ENCODE results near the gene CCDC188. TPM values are rescaled to one million over a fixed set of nuclear protein-coding genes. Genes with fewer than 3 reads are reported as not detected.

CCDC188 gene
- total and polyA plus RNA-seq, 5 donors from 2014 or later: 0.44 TPM; not detected in 4

DNA sequence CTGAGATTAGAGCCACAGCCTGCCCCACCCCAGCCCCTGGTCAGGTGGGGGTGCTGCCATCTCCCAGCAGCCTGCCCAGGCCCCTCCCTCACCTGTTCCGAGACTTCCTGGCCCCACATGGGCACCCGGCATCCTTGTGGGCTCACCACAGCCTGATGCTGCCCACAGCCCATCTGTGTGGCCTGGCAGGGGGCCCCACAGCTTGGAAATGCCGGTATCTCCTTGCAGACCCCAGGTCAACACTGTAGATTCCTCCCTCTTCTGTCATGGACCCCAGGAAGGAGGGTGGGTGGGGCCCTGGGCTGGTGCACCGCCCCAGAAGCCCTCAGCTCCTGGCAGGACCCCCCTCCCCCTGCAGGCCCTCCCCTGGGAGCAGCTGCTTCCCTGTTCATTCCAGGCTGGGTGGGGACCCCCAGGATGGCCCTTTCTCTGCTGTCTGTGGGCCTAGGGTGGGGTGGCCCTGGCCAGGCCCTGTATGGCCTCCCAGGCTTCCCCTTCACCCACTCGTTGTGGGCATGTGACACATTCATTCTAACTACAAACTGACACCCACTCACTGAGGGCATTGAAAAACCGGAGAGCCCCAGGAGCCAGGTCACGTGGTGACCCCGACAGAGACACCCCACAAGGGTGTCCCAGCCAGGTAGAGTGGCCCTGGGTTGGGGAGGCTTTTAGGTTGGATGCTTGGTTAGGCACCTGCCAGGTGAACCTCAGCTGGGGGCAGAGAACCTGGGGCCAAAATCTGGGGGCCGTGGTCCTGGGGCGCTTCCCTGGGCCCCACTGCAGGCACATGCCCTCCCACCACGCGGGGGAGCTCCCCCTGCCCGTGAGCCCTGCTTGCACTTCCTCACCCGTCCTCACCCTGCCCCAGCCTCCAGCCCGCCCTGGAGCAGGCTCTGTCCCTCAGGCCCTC lies 44.1 kb upstream of the CCDC188 start:
- Mint-ChIP-seq H3K27me3 (no peaks in the 10 kb centered on the region), H3K36me3 (no peaks in the 10 kb centered on the region), H3K27ac (no peak overlapping the region), H3K9me3 (no peaks in the 10 kb centered on the region), H3K4me3 (no peak overlapping the region), H3K4me1 (no peaks in the 10 kb centered on the region)
- ATAC-seq (ENCODE audit: low read depth in 2 of 2): no peak
- H3K27ac ChIP-seq (ENCODE audit: insufficient read depth, low read length, poor library complexity, severe bottlenecking): no peak overlapping the region
- no peaks in the 10 kb centered on the region for H3K27me3 ChIP-seq (ENCODE audit: control insufficient read depth, insufficient read depth, low read length)
- H3K9me3 ChIP-seq (ENCODE audit: control insufficient read depth in 2 of 2, low read length in 2 of 2): no peaks in the 10 kb centered on the region
- no peaks in the 10 kb centered on the region for H3K36me3 ChIP-seq (ENCODE audit: control insufficient read depth, insufficient read depth, low read length)
- no peaks in the 10 kb centered on the region for H3K4me1 ChIP-seq (ENCODE audit: control insufficient read depth, insufficient read depth, low read length, poor library complexity, severe bottlenecking)
- DNase-seq: no peak
- no peak overlapping the region for H3K4me3 ChIP-seq (ENCODE audit: low read depth, low read length)

DNA sequence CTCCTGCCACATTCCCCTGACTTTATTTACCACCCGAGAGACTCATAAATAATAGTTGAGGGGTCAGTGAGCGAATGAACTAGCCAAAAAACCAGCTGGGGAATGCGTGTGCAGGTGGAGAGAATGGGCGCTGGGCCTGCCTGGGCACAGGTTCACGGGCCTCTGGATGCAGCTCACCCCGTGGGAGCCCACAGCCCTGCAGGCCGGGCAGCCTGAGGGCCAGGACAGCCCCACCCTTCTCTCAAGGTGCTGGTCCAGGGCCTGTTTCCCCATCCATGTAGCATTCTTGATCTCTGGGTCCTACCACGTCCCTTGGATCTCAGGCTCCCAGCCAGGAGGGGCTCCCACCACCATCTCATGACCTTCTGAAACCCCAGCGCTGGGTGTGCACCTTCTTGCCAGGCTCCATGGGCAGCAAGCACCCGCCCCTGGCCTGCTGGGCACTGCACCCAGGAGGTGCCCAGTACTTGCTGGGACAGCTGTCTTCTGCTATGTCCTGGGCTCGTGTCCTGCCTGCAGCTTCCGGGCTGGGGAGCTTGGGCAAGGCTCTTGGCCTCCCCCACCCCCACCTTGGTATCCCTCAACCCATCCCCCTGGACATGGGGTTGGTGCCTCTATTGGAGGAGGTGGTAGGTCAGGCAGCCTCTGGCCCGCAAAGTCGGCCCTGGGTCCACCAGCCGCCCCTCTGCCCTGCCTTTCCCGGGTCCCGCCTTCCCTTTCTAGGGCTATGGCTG lies 43.1 kb upstream of the CCDC188 start:
- Mint-ChIP-seq H3K27me3 (no peaks in the 10 kb centered on the region), H3K27ac (no peak overlapping the region), H3K36me3 (no peaks in the 10 kb centered on the region), H3K4me3 (no peak overlapping the region), H3K4me1 (no peaks in the 10 kb centered on the region), H3K9me3 (no peaks in the 10 kb centered on the region)
- DNase-seq: no peak
- no peak overlapping the region for H3K4me3 ChIP-seq (ENCODE audit: low read depth, low read length)
- H3K9me3 ChIP-seq (ENCODE audit: control insufficient read depth in 2 of 2, low read length in 2 of 2): no peaks in the 10 kb centered on the region
- H3K27ac ChIP-seq (ENCODE audit: insufficient read depth, low read length, poor library complexity, severe bottlenecking): no peak overlapping the region
- no peaks in the 10 kb centered on the region for H3K36me3 ChIP-seq (ENCODE audit: control insufficient read depth, insufficient read depth, low read length)
- ATAC-seq (ENCODE audit: low read depth in 2 of 2): no peak
- no peaks in the 10 kb centered on the region for H3K27me3 ChIP-seq (ENCODE audit: control insufficient read depth, insufficient read depth, low read length)
- no peaks in the 10 kb centered on the region for H3K4me1 ChIP-seq (ENCODE audit: control insufficient read depth, insufficient read depth, low read length, poor library complexity, severe bottlenecking)

DNA sequence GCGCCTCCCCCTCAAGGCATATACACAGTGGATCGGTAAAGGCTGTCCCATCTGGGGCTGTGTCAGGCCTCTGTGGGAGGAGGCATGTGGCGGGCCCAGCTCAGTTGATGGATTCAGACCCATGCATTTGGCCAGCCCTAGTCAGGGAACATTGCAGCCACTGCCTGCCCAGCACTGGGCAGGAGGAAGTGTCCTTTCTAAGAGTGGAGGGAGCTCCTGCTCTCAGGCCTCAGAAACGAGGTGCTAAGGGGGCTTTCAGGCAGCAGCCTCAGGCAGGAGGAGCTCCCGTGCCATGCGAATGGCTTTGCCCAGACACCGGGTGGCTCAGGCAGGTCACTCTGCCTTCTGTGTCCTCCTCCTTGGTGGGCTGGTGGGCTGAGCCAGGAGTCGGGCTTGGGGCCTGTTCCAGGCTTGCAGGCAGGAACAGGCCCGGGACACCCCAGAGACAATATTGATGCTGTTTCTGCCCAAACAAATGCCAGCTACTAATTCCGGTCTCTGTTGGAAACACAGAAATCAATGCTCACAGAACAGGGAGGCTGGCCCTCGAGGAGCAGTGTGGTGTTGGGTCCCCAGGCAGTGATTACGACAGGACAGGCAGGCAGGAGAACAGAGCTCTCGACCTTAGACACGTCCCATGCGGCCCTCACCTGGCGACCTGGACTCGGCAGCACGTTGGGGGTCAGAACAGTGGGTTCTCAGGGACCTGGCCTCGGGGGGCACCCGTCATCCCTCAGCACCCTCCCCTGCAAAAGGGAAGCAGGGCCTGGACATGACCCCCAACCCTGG lies 42.3 kb upstream of the CCDC188 start:
- H3K4me1 Mint-ChIP-seq: no peaks in the 10 kb centered on the region
- no peaks in the 10 kb centered on the region for H3K36me3 Mint-ChIP-seq
- no peak overlapping the region for H3K27ac ChIP-seq (ENCODE audit: insufficient read depth, low read length, poor library complexity, severe bottlenecking)
- H3K27ac Mint-ChIP-seq: no peak overlapping the region
- no peaks in the 10 kb centered on the region for H3K36me3 ChIP-seq (ENCODE audit: control insufficient read depth, insufficient read depth, low read length)
- no peak overlapping the region for H3K4me3 Mint-ChIP-seq
- no peaks in the 10 kb centered on the region for H3K9me3 ChIP-seq (ENCODE audit: control insufficient read depth in 2 of 2, low read length in 2 of 2)
- no peaks in the 10 kb centered on the region for H3K27me3 ChIP-seq (ENCODE audit: control insufficient read depth, insufficient read depth, low read length)
- H3K27me3 Mint-ChIP-seq: no peaks in the 10 kb centered on the region
- H3K4me1 ChIP-seq (ENCODE audit: control insufficient read depth, insufficient read depth, low read length, poor library complexity, severe bottlenecking): no peaks in the 10 kb centered on the region
- no peak overlapping the region for H3K4me3 ChIP-seq (ENCODE audit: low read depth, low read length)
- no peaks in the 10 kb centered on the region for H3K9me3 Mint-ChIP-seq
- ATAC-seq (ENCODE audit: low read depth in 2 of 2) (no peak), DNase-seq (no peak)

DNA sequence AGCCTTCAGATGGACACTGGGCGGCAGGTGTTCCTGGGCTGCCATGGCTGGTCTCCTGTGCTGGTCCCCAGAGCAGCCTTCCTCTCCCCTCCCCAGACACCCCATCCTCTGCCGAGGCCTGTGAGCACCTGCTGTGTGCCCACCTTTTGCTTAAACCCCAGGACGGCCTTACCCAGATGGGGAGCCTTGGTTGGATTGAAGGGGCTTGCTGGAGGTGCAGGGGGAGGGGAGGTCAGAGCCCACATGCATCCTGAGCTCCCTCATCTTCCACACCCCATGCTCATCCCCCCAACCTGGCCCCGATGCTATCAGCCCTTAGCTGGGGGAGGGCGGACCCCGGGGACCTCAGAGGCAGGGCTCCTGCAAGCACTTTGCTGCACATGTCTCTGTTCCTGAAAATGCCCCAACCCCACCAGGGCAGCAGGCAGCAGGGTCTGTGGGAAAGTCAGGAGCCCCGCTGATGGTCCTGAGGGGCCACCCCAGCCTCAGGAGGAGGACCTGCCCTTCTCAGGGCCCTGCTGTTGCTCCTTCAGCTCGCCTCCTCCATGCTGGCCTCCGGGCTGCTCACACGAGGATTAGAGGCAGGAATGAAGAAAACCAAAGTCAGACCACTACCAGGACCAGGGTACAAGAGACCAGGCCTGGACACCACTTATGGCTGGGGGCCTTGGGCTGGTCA lies 41.6 kb upstream of the CCDC188 start:
- no peaks in the 10 kb centered on the region for H3K27me3 Mint-ChIP-seq
- no peak overlapping the region for H3K27ac Mint-ChIP-seq
- Histone ChIP-seq H3K27me3 (ENCODE audit: control insufficient read depth, insufficient read depth, low read length) (no peaks in the 10 kb centered on the region), H3K9me3 (ENCODE audit: control insufficient read depth in 2 of 2, low read length in 2 of 2) (no peaks in the 10 kb centered on the region), H3K4me3 (ENCODE audit: low read depth, low read length) (no peak overlapping the region), H3K4me1 (ENCODE audit: control insufficient read depth, insufficient read depth, low read length, poor library complexity, severe bottlenecking) (no peaks in the 10 kb centered on the region), H3K27ac (ENCODE audit: insufficient read depth, low read length, poor library complexity, severe bottlenecking) (no peak overlapping the region), H3K36me3 (ENCODE audit: control insufficient read depth, insufficient read depth, low read length) (no peaks in the 10 kb centered on the region)
- H3K4me3 Mint-ChIP-seq: no peak overlapping the region
- no peak for ATAC-seq (ENCODE audit: low read depth in 2 of 2)
- H3K36me3 Mint-ChIP-seq: no peaks in the 10 kb centered on the region
- no peaks in the 10 kb centered on the region for H3K4me1 Mint-ChIP-seq
- no peak for DNase-seq
- no peaks in the 10 kb centered on the region for H3K9me3 Mint-ChIP-seq

DNA sequence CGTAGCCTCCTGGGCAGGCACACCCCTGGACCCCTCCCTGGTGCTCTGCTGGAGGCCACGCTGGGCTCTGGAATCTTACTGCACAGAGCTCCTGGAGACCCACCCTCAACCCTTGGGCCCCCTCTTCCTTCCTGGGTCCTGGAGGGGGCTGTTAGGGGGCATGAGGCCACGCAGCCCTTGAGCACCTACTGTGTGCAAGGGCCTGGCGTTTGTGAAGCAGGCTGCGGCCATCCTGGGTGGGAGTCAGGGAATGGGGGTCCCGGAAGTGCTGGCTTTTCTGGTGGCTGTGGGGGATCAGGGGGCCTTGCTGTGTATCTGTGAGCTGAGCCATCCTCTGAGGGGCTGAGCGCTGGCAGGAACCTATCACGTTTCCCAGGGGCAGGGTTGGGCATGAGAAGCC lies 40.9 kb upstream of the CCDC188 start:
- Histone ChIP-seq H3K4me3 (ENCODE audit: low read depth, low read length) (no peak overlapping the region), H3K9me3 (ENCODE audit: control insufficient read depth in 2 of 2, low read length in 2 of 2) (no peaks in the 10 kb centered on the region), H3K36me3 (ENCODE audit: control insufficient read depth, insufficient read depth, low read length) (no peaks in the 10 kb centered on the region), H3K4me1 (ENCODE audit: control insufficient read depth, insufficient read depth, low read length, poor library complexity, severe bottlenecking) (no peaks in the 10 kb centered on the region), H3K27me3 (ENCODE audit: control insufficient read depth, insufficient read depth, low read length) (no peaks in the 10 kb centered on the region), H3K27ac (ENCODE audit: insufficient read depth, low read length, poor library complexity, severe bottlenecking) (no peak overlapping the region)
- Mint-ChIP-seq H3K9me3 (no peaks in the 10 kb centered on the region), H3K4me3 (no peak overlapping the region), H3K27ac (no peak overlapping the region), H3K27me3 (no peaks in the 10 kb centered on the region), H3K36me3 (no peaks in the 10 kb centered on the region), H3K4me1 (no peaks in the 10 kb centered on the region)
- DNase-seq: no peak
- ATAC-seq (ENCODE audit: low read depth in 2 of 2): no peak

DNA sequence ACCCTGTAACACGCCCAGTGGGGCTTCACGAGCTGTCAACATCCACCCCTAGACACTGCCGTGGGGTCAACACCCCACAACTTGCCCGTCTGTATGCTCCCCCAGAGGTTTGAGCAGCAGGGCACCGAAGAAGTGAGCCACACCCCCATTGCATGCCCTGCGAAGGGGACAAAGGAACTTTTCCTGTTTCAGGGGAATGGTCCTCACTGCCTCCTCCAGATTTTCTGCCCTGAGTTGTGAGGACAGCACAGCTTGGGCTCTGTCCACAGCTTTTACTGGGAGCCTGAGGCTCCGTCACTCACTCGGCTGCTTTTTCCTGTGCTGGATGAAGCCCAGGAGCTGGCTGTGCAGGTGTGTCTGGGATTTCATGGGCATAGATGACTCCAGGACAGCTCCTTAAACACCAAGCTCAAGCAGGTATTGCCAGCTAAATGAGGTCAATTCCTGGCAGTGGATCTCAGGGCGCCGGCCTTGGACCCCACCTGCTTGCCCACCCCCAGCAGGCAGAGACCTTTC lies 40.2 kb upstream of the CCDC188 start:
- H3K9me3 Mint-ChIP-seq: no peaks in the 10 kb centered on the region
- no peaks in the 10 kb centered on the region for H3K27me3 ChIP-seq (ENCODE audit: control insufficient read depth, insufficient read depth, low read length)
- no peaks in the 10 kb centered on the region for H3K27me3 Mint-ChIP-seq
- no peaks in the 10 kb centered on the region for H3K4me1 Mint-ChIP-seq
- no peaks in the 10 kb centered on the region for H3K36me3 ChIP-seq (ENCODE audit: control insufficient read depth, insufficient read depth, low read length)
- H3K9me3 ChIP-seq (ENCODE audit: control insufficient read depth in 2 of 2, low read length in 2 of 2): no peaks in the 10 kb centered on the region
- H3K27ac ChIP-seq (ENCODE audit: insufficient read depth, low read length, poor library complexity, severe bottlenecking): no peak overlapping the region
- H3K36me3 Mint-ChIP-seq: no peaks in the 10 kb centered on the region
- H3K27ac Mint-ChIP-seq: peak overlapping the region in 1 of 3 donors; percentile 38
- H3K4me3 Mint-ChIP-seq: no peak overlapping the region
- no peak for DNase-seq
- no peaks in the 10 kb centered on the region for H3K4me1 ChIP-seq (ENCODE audit: control insufficient read depth, insufficient read depth, low read length, poor library complexity, severe bottlenecking)
- no peak overlapping the region for H3K4me3 ChIP-seq (ENCODE audit: low read depth, low read length)
- ATAC-seq (ENCODE audit: low read depth in 2 of 2): no peak

DNA sequence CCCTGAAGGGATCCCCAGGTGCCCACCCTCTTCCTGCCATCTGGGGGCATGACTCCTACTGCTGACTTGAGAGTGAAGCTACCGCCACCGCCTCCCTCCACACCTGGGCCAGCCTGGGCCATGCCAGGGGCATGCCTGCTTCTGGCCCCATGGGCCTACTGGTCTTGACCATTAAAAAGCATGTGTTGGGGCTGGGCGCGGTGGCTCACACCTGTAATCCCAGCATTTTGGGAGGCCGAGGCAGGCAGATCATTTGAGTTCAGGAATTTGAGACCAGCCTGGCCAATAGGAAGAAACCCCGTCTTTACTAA lies 37.7 kb upstream of the CCDC188 start:
- H3K4me3 Mint-ChIP-seq: no peak overlapping the region
- H3K9me3 Mint-ChIP-seq: no peaks in the 10 kb centered on the region

More for the DNA sequence above, 37.7 kb upstream of the CCDC188 start:
- Histone ChIP-seq H3K4me1 (ENCODE audit: control insufficient read depth, insufficient read depth, low read length, poor library complexity, severe bottlenecking) (no peaks in the 10 kb centered on the region), H3K27ac (ENCODE audit: insufficient read depth, low read length, poor library complexity, severe bottlenecking) (no peak overlapping the region), H3K9me3 (ENCODE audit: control insufficient read depth in 2 of 2, low read length in 2 of 2) (no peaks in the 10 kb centered on the region), H3K36me3 (ENCODE audit: control insufficient read depth, insufficient read depth, low read length) (no peaks in the 10 kb centered on the region), H3K4me3 (ENCODE audit: low read depth, low read length) (no peak overlapping the region), H3K27me3 (ENCODE audit: control insufficient read depth, insufficient read depth, low read length) (no peaks in the 10 kb centered on the region)
- no peaks in the 10 kb centered on the region for H3K4me1 Mint-ChIP-seq
- H3K36me3 Mint-ChIP-seq: no peaks in the 10 kb centered on the region
- no peak overlapping the region for H3K27ac Mint-ChIP-seq
- DNase-seq: no peak
- no peak for ATAC-seq (ENCODE audit: low read depth in 2 of 2)
- H3K27me3 Mint-ChIP-seq: no peaks in the 10 kb centered on the region

Measured in CD4-positive, CD25-positive, alpha-beta regulatory T cell (primary cell).